GM21447 (cell line): ENCODE measurements around the gene BRCA1.
A peak's percentile ranks its signal among the peaks of the same experiment; 100 is the strongest.
"Not testable (repeated sequence)": the region's sequence is repeated elsewhere in the genome, so short reads cannot be mapped to it uniquely, and the experiment has no call there.

Experiments
- ATAC-seq: cut with Tn5 transposase; IDR thresholded peaks from one replicate; pipeline ENCODE4 v1.9.1; 2021; ENCODE audit not compliant: unreplicated experiment

BRCA1 gene

GRCh38 chr17:43125133-43125966 is at the start of gene BRCA1:
BRCA1 (minus strand) TSS chr17:43125364; CDS start chr17:43124096, 1,268 bp downstream.
- ATAC-seq: peak; percentile 90

- no peak for ATAC-seq
Measured at GRCh38 chr17:43171586-43172487, 46.7 kb upstream of the BRCA1 start.

- peak; percentile 70 for ATAC-seq
Measured at GRCh38 chr17:43170766-43171585, 45.8 kb upstream of the BRCA1 start, which contains the start of gene NBR1. NBR1 (plus strand) TSS chr17:43171214; CDS start chr17:43175800, 4,586 bp downstream.

- ATAC-seq: peak; percentile 59
Measured at GRCh38 chr17:43170140-43170765, 45.1 kb upstream of the BRCA1 start.

GRCh38 chr17:43169561-43170139 is 44.5 kb upstream of the BRCA1 start:
- ATAC-seq: peak; percentile 12

- not testable (repeated sequence) for ATAC-seq
Measured at GRCh38 chr17:43165971-43166370, 40.8 kb upstream of the BRCA1 start.

GRCh38 chr17:43159957-43160356 is 34.8 kb upstream of the BRCA1 start:
- not testable (repeated sequence) for ATAC-seq

GRCh38 chr17:43159232-43159631 is 34.1 kb upstream of the BRCA1 start:
- ATAC-seq: not testable (repeated sequence)

GRCh38 chr17:43155666-43156065 is 30.5 kb upstream of the BRCA1 start:
- no peak for ATAC-seq

- ATAC-seq: not testable (repeated sequence)
Measured at GRCh38 chr17:43153197-43153835, 28.2 kb upstream of the BRCA1 start.

GRCh38 chr17:43151880-43152456 is 26.8 kb upstream of the BRCA1 start:
- ATAC-seq: no peak

- no peak for ATAC-seq
Measured at GRCh38 chr17:43146649-43147048, 21.5 kb upstream of the BRCA1 start.

- no peak for ATAC-seq
Measured at GRCh38 chr17:43143201-43143600, 18.0 kb upstream of the BRCA1 start.

GRCh38 chr17:43142153-43142552 is 17.0 kb upstream of the BRCA1 start:
- no peak for ATAC-seq

- no peak for ATAC-seq
Measured at GRCh38 chr17:43140396-43141332, 15.5 kb upstream of the BRCA1 start.

- not testable (repeated sequence) for ATAC-seq
Measured at GRCh38 chr17:43138531-43138930, 13.4 kb upstream of the BRCA1 start.

- ATAC-seq: not testable (repeated sequence)
Measured at GRCh38 chr17:43136574-43136973, 11.4 kb upstream of the BRCA1 start.

- ATAC-seq: no peak
Measured at GRCh38 chr17:43135454-43135819, 10.3 kb upstream of the BRCA1 start.
